Skin of body (tissue), 3 donors: ENCODE data around the gene MAL. TPM values are rescaled to one million over a fixed set of nuclear protein-coding genes. Genes with fewer than 3 reads are reported as not detected.
"Not testable (repeated sequence)": the region's sequence is repeated elsewhere in the genome, so short reads cannot be mapped to it uniquely, and the experiment has no call there.

Source experiments
- DNase-seq: peaks from one replicate; lab custom pipeline; 2025; lab: John Stamatoyannopoulos, UW
- small RNA-seq: library from RNA; depleted of rRNA; stranded (forward); fragments of <200 nt; gene quantifications from one replicate; pipeline ENCODE3, GENCODE V24; 2014; ENCODE audit warnings: low replicate concordance
- total RNA-seq: library from RNA; depleted of rRNA; stranded (reverse); fragments of >200 nt; gene quantifications from one replicate; pipeline ENCODE4 v1.2.3, GENCODE V29; 2014

MAL gene
- total RNA-seq, 1 donor from 2014 or later: 2.4 TPM

DNA sequence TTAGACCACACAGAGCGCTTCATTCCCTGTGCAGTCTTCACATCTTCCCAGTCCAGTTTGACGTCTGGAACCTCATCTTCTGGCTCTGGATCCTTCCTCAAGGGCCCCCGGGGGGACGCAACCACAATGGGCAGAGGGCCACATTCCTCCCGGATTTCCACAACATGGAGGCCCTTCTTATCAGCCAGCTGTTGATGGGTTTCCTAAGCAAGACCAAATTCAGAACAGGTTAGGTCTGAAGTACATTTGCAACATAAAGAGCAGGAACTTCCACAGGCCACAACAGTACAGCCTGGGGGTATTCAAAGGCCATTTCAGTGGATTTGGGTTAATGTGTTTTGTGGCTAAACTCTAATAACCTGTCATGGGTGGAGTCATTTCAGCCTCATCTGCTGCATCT, 61.9 kb downstream of the MAL start:
- no peak for DNase-seq

DNA sequence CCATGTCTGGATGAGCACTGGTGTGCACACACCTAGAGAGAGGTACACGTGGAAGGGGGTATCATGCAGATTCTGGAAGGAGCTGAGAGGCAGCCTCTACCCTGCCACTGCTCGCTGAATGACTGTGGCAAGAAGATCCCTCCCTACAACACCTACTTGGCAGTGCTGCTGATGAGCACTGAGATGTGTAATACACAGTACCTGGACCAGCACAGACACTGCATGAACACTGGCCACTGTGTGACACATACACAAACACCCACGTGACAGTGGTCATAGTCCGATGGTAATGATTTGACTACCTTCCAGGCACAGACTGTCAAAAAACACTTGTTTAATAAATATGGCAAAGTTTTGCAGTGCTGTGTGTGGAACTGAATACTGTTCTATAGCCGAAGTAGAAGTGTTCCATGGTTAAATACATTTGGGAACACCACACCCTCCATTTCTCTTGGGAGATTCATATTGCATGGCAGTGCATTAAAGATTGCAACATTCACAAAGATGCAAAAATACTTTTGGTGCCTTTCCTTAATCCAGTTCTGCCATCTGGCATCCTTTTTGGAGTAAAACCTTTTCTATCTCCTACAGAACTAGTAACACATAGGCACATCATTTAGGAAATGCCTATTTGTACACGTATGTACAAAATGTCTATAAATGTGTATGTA, 66.5 kb downstream of the MAL start:
- no peak for DNase-seq

DNA sequence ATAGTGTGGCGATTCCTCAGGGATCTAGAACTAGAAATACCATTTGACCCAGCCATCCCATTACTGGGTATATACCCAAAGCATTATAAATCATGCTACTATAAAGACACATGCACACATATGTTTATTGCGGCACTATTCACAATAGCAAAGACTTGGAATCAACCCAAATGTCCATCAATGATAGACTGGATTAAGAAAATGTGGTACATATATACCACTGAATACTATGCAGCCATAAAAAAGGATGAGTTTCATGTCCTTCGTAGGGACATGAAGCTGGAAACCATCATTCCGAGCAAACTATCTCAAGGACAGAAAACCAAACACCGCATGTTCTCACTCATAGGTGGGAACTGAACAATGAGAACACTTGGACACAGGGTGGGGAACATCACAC, 72.8 kb downstream of the MAL start:
- DNase-seq: not testable (repeated sequence)

DNA sequence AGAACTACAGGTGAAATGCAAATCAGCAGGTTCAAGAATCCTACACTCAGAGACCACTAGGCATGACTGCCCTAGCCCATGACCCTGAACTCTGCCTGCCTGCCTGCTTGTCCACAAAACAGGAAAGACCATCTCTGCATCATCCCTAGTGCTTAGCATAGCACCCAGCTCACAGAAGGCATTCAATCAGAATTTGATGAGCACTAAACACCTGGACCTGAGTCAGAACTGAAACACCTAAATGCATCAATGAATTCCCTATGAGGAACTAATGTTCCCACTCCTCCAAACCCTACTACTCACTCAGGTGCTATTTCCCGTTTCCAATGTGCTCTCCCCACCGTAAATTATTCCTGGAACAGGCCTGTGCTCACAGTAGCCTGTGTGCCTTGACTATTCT, 74.4 kb downstream of the MAL start:
- no peak for DNase-seq

Small RNA genes lying within 50 kb of the gene (small RNA-seq; reads per million reads assigned to genes)
- gene RN7SL575P: not detected

Other genes starting within 250 kb of the MAL start
- gene TEKT4, start 154.3 kb upstream of the MAL start, total RNA-seq: not detected
- gene MRPS5, start 96.1 kb downstream of the MAL start, total RNA-seq: 52.0 TPM
- 25.1 TPM for gene ZNF514, start 134.1 kb downstream of the MAL start, total RNA-seq
- gene ZNF2, start 140.1 kb downstream of the MAL start, total RNA-seq: 4.1 TPM
- gene ZNF892, start 181.8 kb downstream of the MAL start, total RNA-seq: 5.8 TPM
- 9.4 TPM for gene PROM2, start 248.7 kb downstream of the MAL start, total RNA-seq